HEK293 (cell line): ENCODE measurements around the gene GLCCI1.

Experiments used
- ATF2 ChIP-seq: fragments of 450-650 bp; formaldehyde crosslinking; IDR thresholded peaks from 2 replicates; pipeline ENCODE4 v1.5.1; 2016; ENCODE audit warnings: missing biosample characterization, missing genetic modification characterization, low read depth
- CTCF ChIP-seq: fragments of 450-650 bp; formaldehyde crosslinking; IDR thresholded peaks from 2 replicates; pipeline ENCODE4 v1.5.1; 2016; ENCODE audit warnings: missing biosample characterization, missing genetic modification characterization
- FEZF1 ChIP-seq: fragments of 450-650 bp; formaldehyde crosslinking; IDR thresholded peaks from 2 replicates; pipeline ENCODE4 v1.5.1; 2016; ENCODE audit warnings: missing biosample characterization, missing genetic modification characterization
- KLF16 ChIP-seq: fragments of 450-650 bp; formaldehyde crosslinking; IDR thresholded peaks from 2 replicates; pipeline ENCODE4 v1.5.1; 2017; ENCODE audit warnings: missing biosample characterization, missing genetic modification characterization
- ZBTB6 ChIP-seq: fragments of 450-650 bp; formaldehyde crosslinking; IDR thresholded peaks from 2 replicates; pipeline ENCODE4 v1.5.1; 2017; ENCODE audit warnings: missing biosample characterization, missing genetic modification characterization
- ZFHX2 ChIP-seq: fragments of 450-650 bp; formaldehyde crosslinking; conservative IDR thresholded peaks from 2 replicates; pipeline ENCODE4 v1.5.1; 2016; ENCODE audit warnings: missing biosample characterization, missing genetic modification characterization
- ZNF10 ChIP-seq: fragments of 450-650 bp; formaldehyde crosslinking; IDR thresholded peaks from 2 replicates; pipeline ENCODE4 v1.5.1; 2017; ENCODE audit warnings: missing biosample characterization, missing genetic modification characterization
- ZNF148 ChIP-seq: fragments of 450-650 bp; formaldehyde crosslinking; IDR thresholded peaks from 2 replicates; pipeline ENCODE4 v1.5.0; 2017; ENCODE audit warnings: missing biosample characterization, missing genetic modification characterization, borderline replicate concordance
- ZNF274 ChIP-seq, 2 experiments: fragments of 200-500 bp in 1 of 2; fragments of 450-650 bp in 1 of 2; sonication (Bioruptor generic) in 1 of 2; formaldehyde crosslinking in 1 of 2; IDR thresholded peaks; 2 replicates each; pipeline versions ENCODE4 v1.5.1 to v1.6.1; 2014 to 2016; ENCODE audit warnings: borderline replicate concordance in 1 of 2, inconsistent platforms in 1 of 2, low read length in 1 of 2, missing biosample characterization in 1 of 2, missing genetic modification characterization in 1 of 2
- ZNF391 ChIP-seq: fragments of 450-650 bp; formaldehyde crosslinking; IDR thresholded peaks from 2 replicates; pipeline ENCODE4 v1.5.1; 2016; ENCODE audit warnings: low read depth, missing biosample characterization, missing genetic modification characterization, borderline replicate concordance
- ZNF660 ChIP-seq: fragments of 450-650 bp; IDR thresholded peaks from 2 replicates; pipeline ENCODE4 v1.5.1; 2018; ENCODE audit warnings: missing biosample characterization, mild to moderate bottlenecking, missing genetic modification characterization
- ZNF792 ChIP-seq: fragments of 450-650 bp; formaldehyde crosslinking; IDR thresholded peaks from 2 replicates; pipeline ENCODE4 v1.5.1; 2016; ENCODE audit warnings: missing biosample characterization, missing genetic modification characterization

GRCh38 chr7:7976677-7977076, 8.1 kb downstream of the GLCCI1 start:
- TF ChIP-seq ZNF391 (tag by site-specific recombination) (no peak), ZNF274 (IDR thresholded peaks at IDR 0.05; ENCODE audit: low read length) (no peak), ZNF274 (tag by site-specific recombination; IDR thresholded peaks at IDR 0.05; ENCODE audit: borderline replicate concordance) (no peak), ZFHX2 (no peak), CTCF (tag by site-specific recombination) (no peak), ZBTB6 (tag by site-specific recombination) (no peak), ATF2 (tag by site-specific recombination) (no peak), KLF16 (tag by site-specific recombination) (no peak), ZNF660 (tag by site-specific recombination) (no peak), ZNF792 (tag by site-specific recombination) (no peak), FEZF1 (tag by site-specific recombination) (no peak), ZNF10 (no peak), ZNF148 (tag by site-specific recombination) (no peak)
